HS-5 (cell line): ENCODE measurements around the gene OSBPL5.
"Not testable (repeated sequence)": the region's sequence is repeated elsewhere in the genome, so short reads cannot be mapped to it uniquely, and the experiment has no call there.

Experiments
- DNase-seq: peaks from one replicate; pipeline ENCODE4 v3.0.0-alpha.2; 2012; ENCODE audit warnings: low read depth

The OSBPL5 gene

GRCh38 chr11:3182462-3182852, 17.3 kb upstream of the OSBPL5 start:
- DNase-seq: no peak

- no peak for DNase-seq
Measured at GRCh38 chr11:3181725-3182461, 16.8 kb upstream of the OSBPL5 start.

GRCh38 chr11:3180869-3181268, 15.8 kb upstream of the OSBPL5 start:
- no peak for DNase-seq

- no peak for DNase-seq
Measured at GRCh38 chr11:3178349-3178748, 13.2 kb upstream of the OSBPL5 start.

- DNase-seq: no peak
Measured at GRCh38 chr11:3177931-3178330, 12.8 kb upstream of the OSBPL5 start.

GRCh38 chr11:3176487-3176886, 11.4 kb upstream of the OSBPL5 start:
- DNase-seq: no peak

GRCh38 chr11:3175194-3175593, 10.1 kb upstream of the OSBPL5 start:
- DNase-seq: no peak

- DNase-seq: no peak
Measured at GRCh38 chr11:3174387-3174786, 9.3 kb upstream of the OSBPL5 start.

- no peak for DNase-seq
Measured at GRCh38 chr11:3173795-3174194, 8.7 kb upstream of the OSBPL5 start.

- no peak for DNase-seq
Measured at GRCh38 chr11:3171931-3172560, 6.9 kb upstream of the OSBPL5 start.

GRCh38 chr11:3170756-3171650, 5.9 kb upstream of the OSBPL5 start:
- no peak for DNase-seq

GRCh38 chr11:3170044-3170755, 5.1 kb upstream of the OSBPL5 start:
- no peak for DNase-seq

GRCh38 chr11:3169255-3170043, 4.3 kb upstream of the OSBPL5 start:
- no peak for DNase-seq

GRCh38 chr11:3168742-3169254, 3.7 kb upstream of the OSBPL5 start:
- not testable (repeated sequence) for DNase-seq

GRCh38 chr11:3167143-3168119, 2.3 kb upstream of the OSBPL5 start:
- no peak for DNase-seq

GRCh38 chr11:3166268-3167142, 1.4 kb upstream of the OSBPL5 start:
- DNase-seq: no peak

- DNase-seq: no peak
Measured at GRCh38 chr11:3165916-3166267, 782 bp upstream of the OSBPL5 start.

GRCh38 chr11:3164552-3165151, 458 bp downstream of the OSBPL5 start:
- DNase-seq: no peak

GRCh38 chr11:3164138-3164551, 965 bp downstream of the OSBPL5 start:
- DNase-seq: no peak
